Endodermal cell (in vitro differentiated cells): Measurements from ENCODE around the gene STARD8. TPM values are rescaled to one million over a fixed set of nuclear protein-coding genes. Genes with fewer than 3 reads are reported as not detected.

ENCODE experiments used
- DNase-seq: peaks from one replicate; pipeline ENCODE4 v3.0.0-alpha.2; 2017
- H3K27ac ChIP-seq: 2 replicates; pipeline ENCODE4 v1.5.1; 2013; ENCODE audit warnings: mild to moderate bottlenecking, low read depth, low read length, moderate library complexity
- H3K27me3 ChIP-seq: 2 replicates; pipeline ENCODE4 v1.6.1; 2013; ENCODE audit warnings: mild to moderate bottlenecking, low read length, moderate library complexity; ENCODE audit not compliant: insufficient read depth, control insufficient read depth, poor library complexity, severe bottlenecking
- H3K36me3 ChIP-seq: 2 replicates; pipeline ENCODE4 v1.7.0; 2013; ENCODE audit warnings: mild to moderate bottlenecking, low read length, moderate library complexity; ENCODE audit not compliant: control insufficient read depth, insufficient read depth
- H3K4me1 ChIP-seq: one replicate; pipeline ENCODE4 v1.7.0; 2013; ENCODE audit warnings: low read length; ENCODE audit not compliant: control insufficient read depth, insufficient read depth
- H3K4me3 ChIP-seq: 2 replicates; pipeline ENCODE4 v1.5.1; 2013; ENCODE audit warnings: mild to moderate bottlenecking, low read length, moderate library complexity
- H3K9ac ChIP-seq: 2 replicates; pipeline ENCODE4 v1.6.1; 2013; ENCODE audit warnings: mild to moderate bottlenecking, low read length, moderate library complexity; ENCODE audit not compliant: poor library complexity, severe bottlenecking; ENCODE audit errors: extremely low read depth
- H3K9me3 ChIP-seq: 2 replicates; pipeline ENCODE4 v1.6.1; 2013; ENCODE audit warnings: mild to moderate bottlenecking, low read length, moderate library complexity; ENCODE audit not compliant: control insufficient read depth
- H3K27ac Mint-ChIP-seq: 2 replicates; pipeline ENCODE4 v1.8.0; 2020; ENCODE audit warnings: mixed read lengths
- H3K27me3 Mint-ChIP-seq: 2 replicates; pipeline ENCODE4 v1.8.0; 2021; ENCODE audit warnings: mild to moderate bottlenecking, mixed read lengths; ENCODE audit not compliant: insufficient read depth
- H3K36me3 Mint-ChIP-seq: 2 replicates; pipeline ENCODE4 v1.8.0; 2020; ENCODE audit warnings: low read depth, mixed read lengths
- H3K4me1 Mint-ChIP-seq: 2 replicates; pipeline ENCODE4 v1.8.0; 2020; ENCODE audit warnings: mixed read lengths
- H3K4me3 Mint-ChIP-seq: 2 replicates; pipeline ENCODE4 v1.8.0; 2020; ENCODE audit warnings: mild to moderate bottlenecking, moderate library complexity, mixed read lengths
- H3K9me3 Mint-ChIP-seq: 2 replicates; pipeline ENCODE4 v1.8.0; 2020; ENCODE audit warnings: mild to moderate bottlenecking, mixed read lengths
- CTCF ChIP-seq: fragments of 200-600 bp; sonication (generic); conservative IDR thresholded peaks from 2 replicates; pipeline ENCODE4 v1.5.0; 2021; ENCODE audit warnings: antibody characterized with exemption, mild to moderate bottlenecking
- WGBS, 2 experiments: methylation state at CpG; one replicate each; pipeline versions ENCODE4 v1.1.5 to v1.1.7; 2013; ENCODE audit warnings: missing lambda C conversion rate in 2 of 2, mixed read lengths in 1 of 2; ENCODE audit not compliant: insufficient coverage in 1 of 2, insufficient read length in 1 of 2; 5-methylcytosine and 5-hydroxymethylcytosine counted together
- total RNA-seq, 2 donors: library from RNA; stranded (reverse); fragmentation: NEBNext Ultra II Directional in 1 of 2; extraction: Animal tissue kit (Norgen Biotek cat#: 25700) in 1 of 2; gene quantifications; 2 replicates in 1 of 2; 3 replicates in 1 of 2; pipeline ENCODE4 v1.2.1, GENCODE V29; 2021

The STARD8 gene
- total RNA-seq, 2 donors from 2014 or later = 1.5 to 1.8 TPM

DNA sequence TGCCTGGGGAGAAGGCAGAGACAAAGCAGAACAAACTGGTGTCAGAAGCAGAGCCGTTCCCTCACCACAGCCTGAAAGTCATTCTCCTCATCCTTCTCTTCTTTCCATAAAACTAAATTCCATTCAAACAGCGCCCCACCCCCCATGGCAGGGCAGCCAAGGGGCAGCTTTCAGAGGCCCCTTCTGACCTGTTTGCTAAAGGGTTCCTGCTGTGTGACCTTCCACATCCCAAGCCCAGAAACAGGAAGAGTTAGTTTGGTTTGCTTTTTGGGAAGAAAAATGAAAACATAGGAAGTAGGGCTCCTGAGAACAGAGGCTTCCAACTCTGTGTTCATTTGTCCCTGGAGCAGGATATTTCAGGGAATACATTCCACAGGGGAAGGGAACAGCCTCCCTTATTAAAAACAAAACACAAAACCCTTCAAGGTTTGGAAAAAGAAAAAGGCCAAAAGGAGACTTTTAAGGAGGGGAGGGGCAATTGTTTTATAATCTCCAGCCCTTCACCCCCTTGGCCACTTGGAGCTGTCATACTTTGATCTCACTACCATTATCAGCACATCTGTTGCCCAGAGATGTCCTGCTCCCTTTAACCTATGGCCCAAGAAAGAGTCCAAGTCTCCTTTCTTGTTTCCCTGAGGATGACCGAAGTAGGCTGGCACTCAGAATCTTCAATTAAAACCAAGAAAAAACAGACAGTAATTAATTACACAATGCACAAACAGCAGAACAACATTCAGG lies 25.3 kb downstream of the STARD8 start:
- Mint-ChIP-seq H3K9me3 (peaks cover 66% of the 10 kb centered on the region), H3K27me3 (no peaks in the 10 kb centered on the region), H3K36me3 (no peaks in the 10 kb centered on the region), H3K4me3 (no peak overlapping the region), H3K4me1 (peaks cover 20% of the 10 kb centered on the region), H3K27ac (peak overlapping the region; percentile 52)
- Histone ChIP-seq H3K9me3 (no peaks in the 10 kb centered on the region), H3K4me1 (no peaks in the 10 kb centered on the region), H3K4me3 (no peak overlapping the region), H3K27me3 (no peaks in the 10 kb centered on the region), H3K27ac (no peak overlapping the region), H3K9ac (no peak overlapping the region), H3K36me3 (no peaks in the 10 kb centered on the region)
- no peak for TF ChIP-seq CTCF
- peak; percentile 73 for DNase-seq
- 52% methylated on average over 3 of the region's 3 CpGs; no CpG with 5 or more reads in 1 of the 2 experiments for WGBS, 2 experiments

GRCh38 chrX:68675571-68675970 lies 28.1 kb downstream of the STARD8 start:
- TF ChIP-seq CTCF = no peak
- Mint-ChIP-seq H3K4me1 (peaks cover 21% of the 10 kb centered on the region), H3K27me3 (no peaks in the 10 kb centered on the region), H3K9me3 (peaks cover 61% of the 10 kb centered on the region), H3K27ac (no peak overlapping the region), H3K4me3 (no peak overlapping the region), H3K36me3 (no peaks in the 10 kb centered on the region)
- H3K4me3 ChIP-seq = no peak overlapping the region
- DNase-seq = no peak
- H3K9ac ChIP-seq = no peak overlapping the region
- H3K27ac ChIP-seq = no peak overlapping the region
- 77 to 89% methylated on average over 2 to 3 of the region's 4 CpGs for WGBS, 2 experiments
- no peaks in the 10 kb centered on the region for H3K4me1 ChIP-seq
- H3K27me3 ChIP-seq = no peaks in the 10 kb centered on the region
- H3K9me3 ChIP-seq = no peaks in the 10 kb centered on the region
- no peaks in the 10 kb centered on the region for H3K36me3 ChIP-seq

DNA sequence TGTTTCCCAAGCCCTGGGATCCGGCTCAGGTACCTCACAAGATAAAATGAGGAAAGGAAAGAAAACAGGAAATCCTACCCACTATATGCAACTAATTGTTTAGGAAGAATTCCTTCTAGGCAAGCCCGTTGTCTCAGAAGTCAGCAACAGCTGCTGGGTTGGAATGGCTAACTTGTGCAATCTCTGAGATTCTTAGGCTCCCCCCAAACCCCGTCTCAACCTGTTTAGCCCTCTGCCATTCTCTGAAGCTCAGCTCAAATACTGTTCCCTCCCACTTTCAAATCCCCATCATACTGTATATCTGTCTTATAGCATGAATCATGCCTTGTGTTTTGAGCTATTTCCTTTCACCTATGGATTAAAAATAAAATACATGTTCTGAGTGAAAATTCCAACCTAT lies 28.9 kb downstream of the STARD8 start:
- Mint-ChIP-seq H3K4me1 (peaks cover 22% of the 10 kb centered on the region), H3K4me3 (no peak overlapping the region), H3K27me3 (no peaks in the 10 kb centered on the region), H3K36me3 (no peaks in the 10 kb centered on the region), H3K9me3 (peaks cover 59% of the 10 kb centered on the region), H3K27ac (no peak overlapping the region)
- no peak for TF ChIP-seq CTCF
- DNase-seq = no peak
- 94% methylated on average over 2 of the region's 3 CpGs; no CpG with 5 or more reads in 1 of the 2 experiments for WGBS, 2 experiments
- Histone ChIP-seq H3K27ac (no peak overlapping the region), H3K27me3 (no peaks in the 10 kb centered on the region), H3K4me3 (no peak overlapping the region), H3K36me3 (no peaks in the 10 kb centered on the region), H3K9me3 (no peaks in the 10 kb centered on the region), H3K4me1 (no peaks in the 10 kb centered on the region), H3K9ac (no peak overlapping the region)
